Adrenal gland (tissue), 12 donors: ENCODE results near the gene PRR16. TPM values are rescaled to one million over a fixed set of nuclear protein-coding genes. Genes with fewer than 3 reads are reported as not detected.

Experiments used
- DNase-seq, 7 donors: peaks; one replicate each; pipeline ENCODE4 v3.0.0-alpha.2; 2019 to 2020
- H3K27ac ChIP-seq, 5 donors: fragments of 200-600 bp; sonication (generic) in 4 of 5; 1 replicate in 3 of 5; 2 replicates in 2 of 5; pipeline versions ENCODE4 v1.5.1 to v1.8.0; 2016 to 2020; ENCODE audit warnings: mild to moderate bottlenecking in 1 of 5
- H3K27me3 ChIP-seq: fragments of 200-600 bp; 2 replicates; pipeline ENCODE4 v1.8.0; 2021
- H3K36me3 ChIP-seq, 2 donors: fragments of 200-600 bp; replicated peaks in 1 of 2; 1 replicate in 1 of 2; 2 replicates in 1 of 2; pipeline versions ENCODE4 v1.5.1 to v1.8.0; 2018 to 2022
- H3K4me1 ChIP-seq, 2 donors: fragments of 200-600 bp; replicated peaks in 1 of 2; 1 replicate in 1 of 2; 2 replicates in 1 of 2; pipeline versions ENCODE4 v1.5.1 to v1.8.0; 2018 to 2021
- H3K4me3 ChIP-seq, 4 donors: fragments of 200-600 bp; sonication (generic) in 3 of 4; one replicate each; pipeline ENCODE4 v1.5.1; 2016 to 2018
- H3K9me3 ChIP-seq, 3 donors: fragments of 200-600 bp; sonication (generic) in 1 of 3; replicated peaks in 1 of 3; 1 replicate in 2 of 3; 2 replicates in 1 of 3; pipeline versions ENCODE4 v1.5.1 to v1.8.0; 2016 to 2021
- CTCF ChIP-seq, 6 experiments: fragments of 450-650 bp in 4 of 6; fragments of 200-600 bp in 2 of 6; sonication (generic) in 1 of 6; IDR thresholded peaks; 1 replicate in 5 of 6; 2 replicates in 1 of 6; pipeline versions ENCODE4 v1.5.1 to v1.8.0; 2016 to 2021; ENCODE audit warnings: antibody characterized with exemption in 6 of 6, mild to moderate bottlenecking in 2 of 6, moderate library complexity in 1 of 6
- POLR2A ChIP-seq, 2 donors: fragments of 450-650 bp; IDR thresholded peaks; one replicate each; pipeline ENCODE4 v1.6.1; 2017; ENCODE audit warnings: antibody characterized with exemption in 2 of 2, mild to moderate bottlenecking in 2 of 2, moderate library complexity in 1 of 2
- WGBS, 4 donors: extraction: QIAGEN DNeasy Blood & Tissue Kit in 2 of 4; methylation state at CpG; one replicate each; pipeline versions ENCODE4 v1.1.5 to v1.1.7; 2013 to 2017; 5-methylcytosine and 5-hydroxymethylcytosine counted together
- intact Hi-C, 2 donors: fragments of 100-400 bp; cut with DNase I; formaldehyde crosslinking; loops; one replicate each; pipeline versions ENCODE4 v1.14.1 to v1.15.0; 2022 to 2023
- polyA plus RNA-seq, 3 donors: library from polyadenylated mRNA; stranded (reverse); fragments of 200-250 nt in 2 of 3; fragments of 350-450 nt in 1 of 3; fragmentation: Illumina TruSeq in 1 of 3; extraction: RNeasy Lipid Tissue Mini Kit (QIAGEN cat#74804) in 1 of 3; gene quantifications; one replicate each; pipeline ENCODE4 v1.2.3, GENCODE V29; 2013 to 2014
- total RNA-seq, 9 donors: library from RNA; depleted of rRNA in 4 of 9; stranded (reverse); fragments of >200 nt in 4 of 9; fragments of 120-200 nt in 1 of 9; fragmentation: NEBNext Ultra II Directional in 1 of 9; extraction: Animal tissue kit (Norgen Biotek cat#: 25700) in 1 of 9; gene quantifications; one replicate each; pipeline versions ENCODE4 v1.1.0 to v1.2.4, GENCODE V29; 2013 to 2023
- donor health status: healthy with polysubstance abuse.
- donor health status: Bipolar disorder and iron deficiency.
- donor health status: DM: yes; HTN: yes; CAD: no.
- donor health status: DM: no; HTN: no; CAD: no.
- donor health status: DM: no; HTN: no; CAD: no.
- donor health status: DM: yes; HTN: yes; CAD: no.

The PRR16 gene
- total and polyA plus RNA-seq, 12 donors, result 0.17 to 22.6 (median 3.0) TPM

GRCh38 chr5:120512791-120513650 is 48.9 kb downstream of the PRR16 start:
- no peaks in the 10 kb centered on the region for H3K9me3 ChIP-seq
- no peaks in the 10 kb centered on the region for H3K27me3 ChIP-seq
- no peaks in the 10 kb centered on the region for H3K36me3 ChIP-seq
- TF ChIP-seq CTCF (IDR thresholded peaks at IDR 0.05) (no peak), POLR2A (IDR thresholded peaks at IDR 0.05) (no peak)
- no peak overlapping the region for H3K4me3 ChIP-seq
- no peak for DNase-seq
- H3K4me1 ChIP-seq, result no peaks in the 10 kb centered on the region
- WGBS, 4 donors, result 78 to 89% (median 87%) methylated on average over 13 of the region's 13 CpGs
- intact Hi-C loops, result no loop called here
- no peak overlapping the region for H3K27ac ChIP-seq

DNA sequence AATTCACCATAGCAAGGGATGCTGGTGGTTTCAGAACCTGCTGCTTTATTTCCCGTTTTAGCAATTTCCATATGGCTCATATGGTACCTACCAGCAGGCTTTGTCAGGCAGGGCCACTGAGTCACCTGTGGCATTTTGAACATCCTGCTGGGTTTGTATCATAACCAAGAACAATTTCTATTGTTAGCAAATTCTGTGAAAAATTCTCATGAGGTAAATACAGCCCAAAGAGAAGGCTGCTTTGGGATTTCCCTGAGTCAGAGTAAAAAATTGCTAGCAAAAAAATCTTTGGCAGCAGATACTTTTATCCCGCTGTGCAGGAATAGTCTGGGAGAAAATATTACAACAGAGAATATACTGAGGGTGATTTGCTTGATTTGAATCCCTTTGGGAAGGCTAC is 52.7 kb downstream of the PRR16 start:
- Histone ChIP-seq H3K9me3 (no peaks in the 10 kb centered on the region), H3K27me3 (no peaks in the 10 kb centered on the region), H3K4me3 (no peak overlapping the region), H3K27ac (no peak overlapping the region), H3K4me1 (no peaks in the 10 kb centered on the region), H3K36me3 (no peaks in the 10 kb centered on the region)
- intact Hi-C loops, result no loop called here
- no peak for DNase-seq
- WGBS, 4 donors, result 58 to 69% (median 63%) methylated on average over 2 of the region's 2 CpGs
- TF ChIP-seq POLR2A (IDR thresholded peaks at IDR 0.05) (no peak), CTCF (IDR thresholded peaks at IDR 0.05) (no peak)

GRCh38 chr5:120517607-120518252 is 53.6 kb downstream of the PRR16 start:
- WGBS, 4 donors, result 43 to 54% (median 53%) methylated on average over 5 of the region's 5 CpGs

More at GRCh38 chr5:120517607-120518252, 53.6 kb downstream of the PRR16 start:
- H3K36me3 ChIP-seq, result no peaks in the 10 kb centered on the region
- intact Hi-C loops, result no loop called here
- DNase-seq, result no peak
- H3K9me3 ChIP-seq, result no peaks in the 10 kb centered on the region
- TF ChIP-seq POLR2A (IDR thresholded peaks at IDR 0.05) (no peak), CTCF (IDR thresholded peaks at IDR 0.05) (no peak)
- H3K27ac ChIP-seq, result no peak overlapping the region
- H3K4me3 ChIP-seq, result no peak overlapping the region
- H3K4me1 ChIP-seq, result no peaks in the 10 kb centered on the region
- no peaks in the 10 kb centered on the region for H3K27me3 ChIP-seq
